OCI-LY3 (cell line): ENCODE measurements around the gene ABCC8.

Experiments used
- H2AFZ ChIP-seq: fragments of 200-600, 300-600 bp; shearing (Covaris generic); 2 replicates; pipeline ENCODE4 v1.6.0; 2014; ENCODE audit warnings: antibody characterized with exemption, low read depth, low read length
- H3K27ac ChIP-seq: fragments of 200-600, 300-600 bp; sonication (generic); 2 replicates; pipeline ENCODE4 v1.5.1; 2014; ENCODE audit warnings: mild to moderate bottlenecking, low read length, moderate library complexity, mixed read lengths
- H3K27me3 ChIP-seq: fragments of 200-600, 300-600 bp; sonication (generic); 2 replicates; pipeline ENCODE4 v1.6.1; 2014; ENCODE audit warnings: low read depth, low read length, mixed read lengths
- H3K36me3 ChIP-seq: fragments of 200-600, 300-600 bp; sonication (generic); replicated peaks from 2 replicates; pipeline ENCODE3; 2014; ENCODE audit warnings: low read depth, low read length, mixed read lengths
- H3K4me1 ChIP-seq: fragments of 300-600, 200-600 bp; sonication (generic); 2 replicates; pipeline ENCODE4 v1.6.1; 2014; ENCODE audit warnings: low read length, mixed read lengths
- H3K4me2 ChIP-seq: fragments of 200-600, 300-600 bp; sonication (generic); 2 replicates; pipeline ENCODE4 v1.6.1; 2014; ENCODE audit warnings: low read length, mixed read lengths
- H3K4me3 ChIP-seq: fragments of 300-600, 200-600 bp; sonication (generic); 2 replicates; pipeline ENCODE4 v1.5.1; 2014; ENCODE audit warnings: antibody characterized with exemption, mild to moderate bottlenecking, low read length, moderate library complexity
- H3K79me2 ChIP-seq: fragments of 300-600, 200-600 bp; shearing (Covaris generic); 2 replicates; pipeline ENCODE4 v1.6.1; 2014; ENCODE audit warnings: mild to moderate bottlenecking, low read length, mixed read lengths
- H3K9ac ChIP-seq: fragments of 300-600, 200-600 bp; shearing (Covaris generic); 2 replicates; pipeline ENCODE4 v1.6.0; 2014; ENCODE audit warnings: mild to moderate bottlenecking, low read length, moderate library complexity
- H3K9me3 ChIP-seq: fragments of 200-600, 300-600 bp; shearing (Covaris generic); 2 replicates; pipeline ENCODE4 v1.6.1; 2014; ENCODE audit warnings: low read length, mixed read lengths; ENCODE audit not compliant: insufficient read depth
- H4K20me1 ChIP-seq: fragments of 200-600, 300-600 bp; sonication (generic); 2 replicates; pipeline ENCODE4 v1.6.1; 2016; ENCODE audit warnings: low read length, mixed read lengths; ENCODE audit not compliant: insufficient read depth
- CTCF ChIP-seq: fragments of 200-600, 300-600 bp; sonication (generic); IDR thresholded peaks from 2 replicates; pipeline ENCODE4 v1.5.1; 2014; ENCODE audit warnings: antibody characterized with exemption, low read length, low read depth
- EZH2phosphoT487 ChIP-seq: fragments of 200-600 bp; shearing (Covaris generic); IDR thresholded peaks from 2 replicates; pipeline ENCODE4 v1.6.1; 2018; ENCODE audit warnings: antibody characterized with exemption, mixed run types, low read depth

The ABCC8 gene

GRCh38 chr11:17343907-17344306, 132.7 kb downstream of the ABCC8 start:
- Histone ChIP-seq H4K20me1 (no peaks in the 10 kb centered on the region), H3K27ac (no peak overlapping the region), H3K27me3 (peaks cover 22% of the 10 kb centered on the region; the same call in 1 of the 2 replicates), H3K4me1 (no peaks in the 10 kb centered on the region; the same call in 1 of the 2 replicates), H3K9ac (no peak overlapping the region), H3K36me3 (no peaks in the 10 kb centered on the region), H3K4me2 (no peak overlapping the region), H3K9me3 (no peaks in the 10 kb centered on the region), H3K79me2 (no peaks in the 10 kb centered on the region), H2AFZ (no peak overlapping the region), H3K4me3 (no peak overlapping the region)
- TF ChIP-seq CTCF (no peak), EZH2phosphoT487 (no peak)

GRCh38 chr11:17343257-17343656, 133.4 kb downstream of the ABCC8 start:
- Histone ChIP-seq H3K27ac (no peak overlapping the region), H3K9me3 (no peaks in the 10 kb centered on the region), H3K4me3 (no peak overlapping the region), H3K79me2 (no peaks in the 10 kb centered on the region), H3K36me3 (no peaks in the 10 kb centered on the region), H3K9ac (no peak overlapping the region), H4K20me1 (no peaks in the 10 kb centered on the region), H3K27me3 (peaks cover 22% of the 10 kb centered on the region; the same call in 1 of the 2 replicates), H3K4me1 (no peaks in the 10 kb centered on the region; the same call in 1 of the 2 replicates), H2AFZ (no peak overlapping the region), H3K4me2 (no peak overlapping the region)
- no peak for TF ChIP-seq EZH2phosphoT487
- TF ChIP-seq CTCF = no peak
